Hippocampal formation (tissue), 2 donors: ENCODE measurements around the gene GP1BA.

Source experiments
- DNase-seq, 2 donors: peaks; one replicate each; lab custom pipeline; 2025; lab: John Stamatoyannopoulos, UW

Gene GP1BA

DNA sequence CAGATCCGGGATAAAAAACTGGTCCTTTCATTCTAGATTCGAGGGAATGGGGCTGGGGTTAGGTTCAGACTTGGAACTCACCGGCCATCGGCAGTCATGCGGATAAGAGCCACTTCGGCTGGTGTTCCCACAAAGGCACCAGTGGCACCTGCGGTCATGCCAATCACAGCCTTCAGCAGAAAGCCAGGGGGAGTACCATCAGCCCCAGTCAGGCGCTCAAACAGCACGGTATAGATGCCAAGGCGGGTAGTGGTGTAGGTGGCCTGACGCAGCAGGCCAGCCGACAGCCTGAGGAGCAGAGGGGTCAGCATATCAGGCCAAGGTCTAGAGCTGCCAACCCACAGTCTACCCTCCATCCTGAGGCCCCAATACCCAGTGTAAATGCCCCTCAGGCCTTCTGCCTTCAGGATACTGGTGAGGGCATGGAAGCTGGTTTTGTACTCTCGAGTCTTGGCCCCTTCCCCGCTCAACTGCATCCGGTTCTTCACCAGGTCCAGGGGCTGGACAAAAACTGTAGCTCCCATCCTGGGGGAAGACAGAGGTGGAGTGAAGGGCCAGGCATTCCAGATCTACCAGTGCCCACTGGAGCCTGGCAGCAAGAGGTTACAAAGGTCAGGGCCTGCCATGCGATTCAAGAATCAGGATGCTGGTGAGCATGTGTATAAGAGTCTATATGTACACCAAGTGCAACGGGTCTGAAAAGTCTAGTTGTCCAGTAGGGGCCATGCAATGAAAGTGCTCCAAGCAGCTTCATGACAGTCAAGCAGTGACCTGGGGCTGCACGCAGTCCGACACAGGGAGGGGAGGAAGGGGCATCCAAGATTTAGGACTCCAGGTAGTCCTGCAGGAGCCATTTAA, 6.8 kb downstream of the GP1BA start:
- no peak for DNase-seq

DNA sequence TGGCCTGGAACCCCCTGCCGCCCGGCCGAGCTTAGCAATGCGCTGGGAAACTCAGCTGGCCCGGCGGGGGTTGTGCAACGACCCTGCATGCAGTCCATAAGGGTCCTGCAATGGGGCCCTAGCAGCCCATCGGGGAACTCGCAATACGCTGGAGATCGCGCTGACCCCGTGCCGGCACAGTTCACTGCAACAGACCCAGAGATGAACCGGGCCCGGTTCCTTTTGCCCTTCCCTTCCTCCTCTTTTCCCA, 7.4 kb downstream of the GP1BA start:
- no peak for DNase-seq

DNA sequence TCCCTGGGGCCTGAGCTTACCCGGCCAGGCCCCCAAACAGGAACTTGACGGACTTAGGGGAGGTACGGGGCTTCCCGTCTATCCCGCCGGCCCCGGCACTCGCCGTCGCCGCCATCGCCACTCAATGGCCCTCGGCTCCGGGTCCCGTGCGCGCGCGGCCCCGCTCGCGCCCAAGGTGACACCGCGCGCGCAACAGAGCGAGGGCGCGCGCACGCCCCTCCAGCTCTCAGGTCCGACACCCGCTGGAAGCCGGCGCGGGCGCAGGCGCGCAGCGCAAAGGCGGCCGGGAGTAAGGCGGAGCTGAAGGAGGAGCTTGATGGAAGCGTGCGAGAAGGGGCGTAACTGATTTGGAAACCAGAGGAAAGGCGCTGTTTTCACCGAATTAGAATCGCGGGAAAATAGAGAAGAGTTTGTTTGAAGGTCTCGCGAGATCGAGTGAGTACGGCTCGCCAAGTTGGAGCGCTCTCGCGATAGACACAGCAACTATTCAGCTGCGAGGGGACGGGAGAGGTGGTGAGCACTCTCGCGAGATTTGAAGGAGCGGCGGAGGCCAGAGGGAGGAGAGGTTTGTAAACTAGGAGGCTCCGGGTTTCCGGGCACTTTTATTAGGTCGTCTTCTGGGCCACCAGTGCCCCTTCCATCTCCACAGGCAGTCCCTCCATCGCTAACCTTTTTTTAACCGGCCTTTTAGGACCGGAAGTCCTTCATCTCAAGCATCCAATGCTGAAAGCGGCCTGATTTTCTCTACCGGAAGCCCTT, 7.9 kb downstream of the GP1BA start, which contains the start of the genes RNF167 and SLC25A11:
RNF167 (plus strand) TSS at position 473 of the 759 bp plus-strand sequence. CDS start 642 bp downstream, outside the sequence.
SLC25A11 (minus strand) TSS at position 251 of the 759 bp plus-strand sequence; CDS start at position 115, 136 bp downstream.
- DNase-seq: peak; percentile 93 to 99

DNA sequence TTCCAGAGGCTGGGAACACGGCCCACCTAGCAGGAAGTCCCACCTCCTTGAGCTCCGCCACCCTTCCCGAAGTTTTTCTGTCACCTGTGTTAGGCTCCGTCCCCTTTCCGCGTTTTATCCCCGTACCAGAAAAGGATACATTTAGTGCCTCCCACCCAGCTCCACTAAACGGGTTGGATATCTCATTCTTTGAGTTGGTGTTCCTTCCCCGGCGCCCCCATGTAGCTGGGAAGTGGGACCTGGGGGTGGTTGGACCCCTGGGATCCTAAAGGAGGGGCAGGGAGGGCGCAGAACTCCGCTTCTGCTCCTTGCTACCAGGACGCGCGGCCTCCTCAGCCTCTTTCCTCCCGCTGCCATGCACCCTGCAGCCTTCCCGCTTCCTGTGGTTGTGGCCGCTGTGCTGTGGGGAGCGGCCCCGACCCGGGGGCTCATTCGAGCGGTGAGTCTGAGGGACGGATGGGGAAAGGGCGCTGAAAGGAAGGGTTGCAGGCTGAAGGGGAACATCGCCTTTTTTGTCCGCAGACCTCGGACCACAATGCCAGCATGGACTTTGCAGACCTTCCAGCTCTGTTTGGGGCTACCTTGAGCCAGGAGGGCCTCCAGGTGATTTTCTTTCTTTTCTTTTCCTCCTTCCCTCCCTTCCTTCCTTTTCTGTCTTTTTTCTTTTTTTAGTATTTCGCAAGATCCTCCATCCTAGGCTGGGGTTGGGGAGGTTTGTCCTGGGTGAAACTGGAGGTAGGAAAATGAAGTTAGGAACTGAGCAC, 8.7 kb downstream of the GP1BA start:
- DNase-seq: no peak

DNA sequence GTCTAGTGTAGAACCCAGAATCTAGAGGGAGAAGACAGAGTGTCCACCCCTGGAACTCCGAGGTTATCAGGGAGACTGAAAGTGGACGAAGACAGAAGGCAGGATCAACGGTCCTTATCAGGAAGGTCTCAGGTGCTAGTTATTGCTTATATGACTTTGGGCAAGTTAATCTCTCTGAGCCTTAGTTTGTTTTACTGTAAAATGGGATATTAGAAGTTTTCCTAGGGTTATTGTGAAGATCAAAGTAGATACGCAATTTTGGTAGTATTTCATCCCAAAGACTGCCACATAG, 9.2 kb downstream of the GP1BA start:
- no peak for DNase-seq

DNA sequence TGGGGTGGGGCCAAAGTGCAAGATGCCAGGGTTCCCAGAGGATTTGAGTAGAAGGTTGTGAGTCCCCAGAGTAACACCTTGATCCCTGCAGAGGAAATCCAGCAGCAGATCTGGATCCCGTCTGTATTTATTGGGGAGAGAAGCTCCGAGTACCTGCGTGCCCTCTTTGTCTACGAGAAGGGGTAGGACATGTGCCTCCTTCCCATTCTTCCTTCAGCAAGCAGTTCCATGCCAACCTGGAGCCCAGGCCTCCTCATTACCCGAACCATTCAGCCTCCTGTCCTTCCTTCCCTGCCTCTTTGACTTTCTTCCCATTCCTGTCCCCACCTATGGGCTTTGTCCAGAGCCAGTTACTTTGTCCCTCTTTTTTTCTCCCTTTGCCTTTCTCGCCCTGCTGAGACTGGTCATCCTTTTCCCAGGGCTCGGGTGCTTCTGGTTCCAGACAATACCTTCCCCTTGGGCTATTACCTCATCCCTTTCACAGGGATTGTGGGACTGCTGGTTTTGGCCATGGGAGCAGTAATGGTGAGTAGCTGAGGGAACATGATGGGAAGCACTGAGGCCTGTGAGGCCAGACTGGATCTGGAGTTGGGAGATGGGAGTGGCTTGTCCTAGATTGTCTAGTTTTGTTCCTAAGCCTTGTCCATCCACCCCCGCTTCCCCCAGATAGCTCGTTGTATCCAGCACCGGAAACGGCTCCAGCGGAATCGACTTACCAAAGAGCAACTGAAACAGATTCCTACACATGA, 10.9 kb downstream of the GP1BA start:
- no peak for DNase-seq

DNA sequence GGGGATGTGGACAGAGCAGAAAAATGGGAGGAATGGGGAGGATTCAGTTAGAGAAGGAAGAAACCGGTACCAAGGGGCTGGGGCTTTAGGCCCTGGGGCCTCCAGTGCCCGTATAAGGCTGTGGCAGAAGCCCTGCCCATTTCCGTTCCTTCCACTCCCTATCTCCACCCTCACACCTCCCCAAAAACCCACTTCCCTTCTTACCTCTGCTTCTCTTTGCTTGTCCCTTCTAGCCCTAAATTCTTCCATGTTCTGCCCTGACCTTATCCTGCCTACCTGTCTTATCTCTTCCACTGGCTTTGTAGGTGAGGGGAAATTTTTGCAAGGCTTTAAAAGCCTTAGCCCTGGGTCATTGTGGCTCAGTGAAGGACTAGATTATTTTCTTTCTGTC, 12.1 kb downstream of the GP1BA start:
- DNase-seq: no peak

DNA sequence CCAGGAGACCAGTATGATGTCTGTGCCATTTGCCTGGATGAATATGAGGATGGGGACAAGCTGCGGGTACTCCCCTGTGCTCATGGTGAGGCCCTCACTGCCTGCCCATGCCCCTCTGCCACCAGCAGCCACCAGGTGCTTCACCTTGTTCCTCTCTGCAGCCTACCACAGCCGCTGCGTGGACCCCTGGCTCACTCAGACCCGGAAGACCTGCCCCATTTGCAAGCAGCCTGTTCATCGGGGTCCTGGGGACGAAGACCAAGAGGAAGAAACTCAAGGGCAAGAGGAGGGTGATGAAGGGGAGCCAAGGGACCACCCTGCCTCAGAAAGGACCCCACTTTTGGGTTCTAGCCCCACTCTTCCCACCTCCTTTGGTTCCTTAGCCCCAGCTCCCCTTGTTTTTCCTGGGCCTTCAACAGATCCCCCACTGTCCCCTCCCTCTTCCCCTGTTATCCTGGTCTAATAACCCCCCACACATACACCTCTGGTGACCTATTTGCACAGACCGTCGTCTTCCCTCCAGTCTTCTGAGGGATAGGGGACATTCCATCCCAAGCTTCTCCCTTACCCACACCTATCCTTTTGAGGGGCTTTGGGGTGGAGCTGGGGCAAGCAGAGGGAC, 12.6 kb downstream of the GP1BA start:
- DNase-seq: no peak

DNA sequence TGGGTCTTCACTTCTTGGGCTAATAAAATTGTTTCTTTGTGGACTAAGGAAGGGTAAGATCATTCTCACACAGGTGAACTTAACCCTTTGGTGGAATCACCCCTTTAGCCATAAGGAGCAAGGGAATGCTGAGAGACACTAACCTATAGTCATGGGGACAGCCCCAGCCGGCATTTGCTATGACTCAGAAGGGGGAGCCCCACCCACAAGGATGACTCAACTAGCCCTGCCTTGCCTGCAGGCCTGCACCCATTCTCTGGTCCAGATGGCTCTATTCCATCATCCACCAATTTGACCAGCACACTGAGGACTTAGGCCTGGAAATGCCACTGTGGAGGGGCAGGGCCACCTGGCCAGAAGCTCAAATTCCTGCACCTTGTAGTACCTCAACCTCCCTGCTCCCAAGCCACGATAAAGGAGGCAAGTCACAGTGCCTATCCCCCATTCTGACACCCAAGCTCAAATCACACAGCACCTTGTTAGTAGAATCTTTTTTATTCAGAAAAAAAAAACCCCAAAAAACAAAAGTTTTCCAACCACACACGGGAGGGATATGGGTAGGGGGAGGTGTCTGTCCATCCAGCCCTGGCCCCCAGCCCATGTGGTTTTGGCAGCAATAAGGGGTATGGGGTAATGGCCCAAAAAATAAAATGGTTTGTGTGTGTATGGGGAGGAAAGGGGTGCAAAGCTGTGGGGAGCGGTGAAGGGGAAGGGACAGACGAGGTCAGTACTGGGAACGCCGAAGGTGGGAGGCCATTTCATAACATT, 13.3 kb downstream of the GP1BA start:
- no peak for DNase-seq

DNA sequence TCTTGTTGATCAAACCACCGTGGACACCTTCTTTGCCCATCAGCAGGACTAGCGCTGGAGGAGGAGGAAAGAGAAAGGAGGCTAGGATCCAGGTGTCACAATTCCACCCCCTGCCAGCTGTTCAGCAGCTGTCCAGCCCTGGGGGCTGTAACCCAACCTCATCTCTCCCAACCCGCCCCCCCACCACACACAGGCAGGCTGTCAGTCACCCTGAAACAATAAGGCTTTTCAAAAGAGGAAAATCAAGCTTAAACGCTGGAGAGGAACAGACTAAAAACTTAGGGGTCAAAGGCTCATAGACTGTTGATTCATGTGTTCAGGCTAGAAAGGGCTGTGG, 13.8 kb downstream of the GP1BA start:
- DNase-seq: no peak

DNA sequence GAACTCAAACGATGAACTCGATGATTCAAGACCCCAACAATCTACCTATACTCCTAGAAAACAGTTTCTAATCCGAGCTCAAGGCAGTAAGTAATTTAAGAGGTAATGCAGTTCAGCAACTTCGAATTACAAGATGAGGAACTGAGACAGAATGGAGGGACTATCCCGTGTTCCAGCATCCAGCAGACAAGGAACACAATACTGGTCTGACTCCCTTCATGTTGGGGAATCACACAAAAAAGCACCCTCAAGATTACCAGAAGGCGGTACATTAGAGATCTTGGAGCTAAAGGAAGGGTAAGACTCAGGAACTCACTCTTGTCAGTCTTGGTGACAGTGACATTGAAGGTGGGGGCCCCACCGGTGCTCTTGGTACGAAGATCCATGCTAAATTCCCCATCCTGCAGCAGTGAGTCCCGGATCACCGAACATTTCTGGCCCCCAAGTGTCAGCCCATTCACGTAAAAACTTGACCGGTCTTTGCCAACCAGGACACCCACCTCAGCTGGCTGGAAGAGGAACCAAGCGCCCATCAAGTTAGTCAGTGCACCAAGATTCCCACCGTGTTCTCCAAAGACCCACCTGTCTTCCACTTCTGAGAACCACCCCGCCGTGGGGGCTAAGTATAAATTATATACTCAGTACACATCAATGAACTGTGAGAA, 14.4 kb downstream of the GP1BA start:
- DNase-seq: no peak

DNA sequence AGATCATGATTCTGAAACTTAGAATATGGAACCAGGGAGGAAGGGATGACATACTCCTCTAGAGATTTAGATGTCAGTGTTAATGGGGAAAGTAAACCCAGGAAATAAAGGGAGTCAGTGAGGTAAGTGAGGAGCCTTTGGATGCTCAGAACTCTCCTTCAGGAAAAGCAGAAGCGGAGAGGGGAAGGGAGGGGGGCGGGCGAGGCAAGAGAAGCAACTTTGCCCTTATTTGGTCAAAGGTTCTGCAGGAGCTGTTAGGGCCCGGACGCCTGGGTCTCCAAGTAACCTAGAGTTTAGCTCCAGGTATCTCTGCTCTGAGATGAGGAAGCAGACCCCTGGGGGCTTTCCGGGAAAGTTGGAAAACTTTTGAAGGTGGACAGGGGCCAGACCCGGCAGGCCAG, 14.9 kb downstream of the GP1BA start:
- DNase-seq: no peak

DNA sequence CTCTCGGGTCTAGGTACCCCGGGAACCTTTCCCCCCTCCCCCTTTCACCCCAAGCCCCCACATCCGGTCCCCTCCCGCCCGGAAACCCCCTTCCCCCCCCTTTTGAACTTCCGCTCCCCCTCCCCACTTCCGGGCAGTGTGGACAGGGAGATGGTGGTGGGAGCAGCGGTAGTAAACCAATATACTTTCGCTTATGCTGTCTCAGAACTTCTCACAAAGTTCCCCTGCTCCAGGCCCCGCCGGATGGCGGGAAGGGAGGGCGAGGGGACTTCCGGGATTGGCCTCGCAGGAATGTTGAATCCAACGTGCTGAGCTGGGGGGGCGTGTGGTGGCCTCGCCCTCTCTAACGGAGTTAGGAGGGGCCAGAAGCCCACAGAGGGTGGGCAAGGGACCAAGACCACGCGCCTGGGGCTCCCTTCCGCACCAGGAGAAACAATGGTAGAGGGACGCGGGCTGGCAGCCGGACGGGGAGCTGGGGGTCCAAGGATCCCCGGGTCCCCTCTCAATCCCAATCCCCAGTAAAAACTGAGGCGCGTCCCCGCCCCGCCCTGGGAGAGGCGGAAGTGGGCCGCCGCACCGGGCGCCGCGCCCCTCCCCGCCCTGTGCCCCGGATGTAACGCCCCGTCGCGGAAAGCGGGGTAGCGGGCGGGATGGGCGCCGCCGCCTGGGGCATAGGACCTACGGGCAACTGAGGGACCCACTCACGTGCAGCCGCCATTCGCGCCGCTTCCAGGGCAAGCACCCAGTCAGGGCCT, 15.5 kb downstream of the GP1BA start:
- DNase-seq: no peak

DNA sequence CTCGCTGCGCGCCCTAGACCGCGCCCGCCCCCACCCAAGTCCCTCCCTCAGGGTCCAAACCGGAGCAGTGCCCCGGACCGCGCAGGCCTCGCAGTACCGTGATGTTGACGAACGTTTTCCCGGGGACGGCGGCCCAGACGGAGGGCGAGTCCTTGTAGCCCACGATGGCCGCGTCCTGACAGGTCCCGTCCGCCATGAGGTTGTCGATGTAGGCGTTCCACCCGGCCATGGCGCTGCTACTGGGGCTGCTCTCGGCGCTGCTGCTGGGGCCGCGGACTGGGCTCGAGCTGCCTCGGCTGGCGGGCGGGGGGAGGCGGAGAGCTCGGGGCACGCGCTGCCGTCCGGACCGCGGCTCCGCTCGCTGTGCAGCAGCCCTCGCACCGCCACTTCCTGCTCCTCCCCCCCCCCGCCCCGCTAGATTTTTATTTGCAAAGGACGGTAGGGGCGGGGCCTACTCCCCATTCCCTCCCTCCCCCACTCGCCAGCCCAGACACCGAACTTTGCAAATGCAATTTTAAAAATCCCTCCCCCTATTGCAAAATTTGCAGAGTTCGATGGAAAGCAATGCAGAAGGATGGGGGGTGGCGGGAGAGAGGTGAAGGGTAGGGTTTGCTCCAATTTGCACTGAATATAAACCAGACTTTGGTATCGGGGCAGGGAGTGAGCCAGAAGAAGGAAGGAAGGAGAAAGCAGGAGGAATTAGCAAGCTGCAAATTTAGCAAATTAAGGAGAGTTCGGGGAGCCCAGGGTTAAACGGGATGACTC, 16.3 kb downstream of the GP1BA start, which contains the start of gene PFN1:
PFN1 (minus strand) TSS at position 365 of the 765 bp plus-strand sequence; CDS start at position 229, 136 bp downstream.
- DNase-seq: peak; percentile 75 to 83

DNA sequence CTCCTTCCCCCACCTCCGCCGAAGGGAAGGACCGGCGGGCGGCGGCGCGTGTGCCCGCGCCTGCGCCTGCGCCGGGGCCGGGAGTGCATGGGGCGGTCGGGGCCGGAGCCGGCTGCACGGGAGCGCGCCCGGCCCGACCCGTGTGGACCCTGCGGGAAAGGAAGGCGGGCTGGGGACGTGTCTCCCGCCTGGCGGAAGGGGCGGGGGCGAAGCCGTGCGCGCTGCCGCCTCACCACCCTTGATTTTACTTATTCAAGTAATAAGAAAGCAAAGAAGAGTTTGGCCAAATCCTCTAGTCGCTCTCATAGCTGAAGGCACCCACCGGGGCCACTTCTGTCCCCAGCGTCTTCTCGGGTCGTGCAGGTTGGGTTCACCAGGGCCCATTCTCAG, 16.8 kb downstream of the GP1BA start:
- peak; percentile 77 to 84 for DNase-seq

DNA sequence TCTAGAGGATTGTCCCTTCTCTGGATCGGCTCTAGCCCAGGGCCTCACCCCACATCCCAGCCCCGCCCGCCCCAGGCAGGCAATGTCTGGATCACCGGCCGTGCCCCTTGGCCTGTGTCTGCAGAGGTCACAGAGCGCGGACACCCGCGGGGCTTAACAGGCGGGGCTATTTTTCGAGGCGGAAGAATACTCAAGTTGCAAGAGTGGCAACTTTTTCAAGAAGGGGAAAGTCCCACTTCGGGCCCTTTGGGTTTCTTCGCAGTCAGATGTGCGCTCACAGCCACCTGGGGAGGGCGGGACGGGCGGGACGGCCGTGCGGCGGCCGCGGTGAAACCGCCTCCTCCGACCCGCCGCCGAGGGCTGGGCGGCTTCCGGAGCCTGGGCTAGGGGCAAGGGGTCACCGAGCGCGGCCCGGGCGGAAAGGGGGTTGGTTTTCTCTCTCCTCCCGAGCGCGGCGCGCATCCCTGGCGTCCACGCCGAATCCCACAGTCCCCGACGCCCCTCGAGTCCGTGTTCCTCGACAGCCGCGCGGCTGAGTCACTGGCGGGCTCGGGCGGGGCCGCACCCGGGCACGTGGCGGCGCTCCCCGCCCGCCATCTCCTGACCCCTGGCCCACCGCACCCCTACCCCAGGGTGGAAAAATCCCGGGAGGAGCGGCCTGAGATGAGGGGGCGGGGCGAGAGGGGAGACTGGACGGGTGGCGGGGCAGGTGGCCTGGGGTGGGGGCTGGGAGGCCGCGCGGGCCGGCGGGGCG, 17.4 kb downstream of the GP1BA start:
- peak; percentile 26 to 65 for DNase-seq

DNA sequence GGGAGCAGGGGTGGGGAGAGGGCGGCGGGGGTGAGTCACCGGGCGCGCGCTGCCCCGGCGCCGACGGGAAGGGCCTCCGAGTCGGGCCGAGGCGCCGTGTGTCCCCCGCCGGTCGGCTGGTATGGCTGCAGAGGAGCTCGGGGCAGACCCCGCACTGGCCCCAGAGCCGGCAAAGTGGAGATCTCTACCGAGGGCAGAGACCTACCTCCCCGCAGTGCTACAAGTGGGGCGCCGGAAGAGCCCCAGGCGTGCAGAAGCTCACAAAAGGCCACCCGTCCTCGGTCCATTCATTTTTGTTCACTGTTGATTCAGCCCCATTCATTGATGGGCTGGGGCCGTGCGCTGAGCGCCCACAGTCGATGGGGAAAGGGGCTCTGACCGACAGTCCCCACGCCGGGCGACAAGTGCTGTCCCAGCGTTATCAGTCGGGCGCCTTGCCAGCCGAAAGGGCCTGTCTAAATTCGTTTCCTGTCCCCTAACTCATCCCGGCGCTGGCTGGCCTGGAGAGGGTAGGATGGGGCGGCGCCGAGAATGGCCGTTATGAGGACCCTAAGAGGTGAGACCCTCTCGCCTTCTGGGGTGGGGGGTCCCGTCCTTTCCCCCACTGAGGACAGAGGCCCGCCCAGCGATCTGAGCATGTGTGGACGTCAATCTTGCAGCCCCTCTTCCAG, 18.1 kb downstream of the GP1BA start:
- DNase-seq: no peak
